Heart left ventricle (tissue), 13 donors: ENCODE measurements around the gene SIT1.

Source experiments
- POLR2A ChIP-seq, 2 donors: fragments of 450-650 bp; IDR thresholded peaks; one replicate each; pipeline ENCODE4 v1.6.1; 2017; ENCODE audit warnings: antibody characterized with exemption in 2 of 2, mild to moderate bottlenecking in 2 of 2, moderate library complexity in 2 of 2
- TF ChIP-seq, protein P1 (sequence below), 12 donors: fragments of 200-600 bp; sonication (generic) in 4 of 12; IDR thresholded peaks; one replicate each; pipeline versions ENCODE4 v1.5.0 to v1.8.0; 2018 to 2022; ENCODE audit warnings: antibody characterized with exemption in 12 of 12, mild to moderate bottlenecking in 5 of 12
- donor health status: ischemic (EF 13 %, LVEDD 7.1; RV severe dilation, severe dysfunction).
- donor health status: DM: no; HTN: yes; CAD: no.
- donor health status: DM: no; HTN: no; CAD: no.
- donor health status: ischemic (EF 25% LVEDD 6.9; RV normal size, moderate dysfunction).
- donor health status: ischemic (EF 25% LVEDD 5.7; RV mildly dilated, moderate dysfunction).
- donor health status: ischemic (EF 35%, LVEDD 5.7; RV mildly dilated, moderate dysfunction).
- donor health status: nonischemic (EF 11% LVEDD 7.7; RV severe dilation, severe dysfunction).
- donor health status: DM: yes; HTN: yes; CAD: no.
- donor health status: PGD.
- donor health status: ischemic (EF 29% LVEDD 5.4; RV normal size, mild dysfunction).
- donor health status: nonischemic (EF 23%, LVEDD 6.1; RV moderate dilation, normal function).

GRCh38 chr9:35686222-35687203 is 35.8 kb upstream of the SIT1 start:
- TF ChIP-seq, protein P1, sequence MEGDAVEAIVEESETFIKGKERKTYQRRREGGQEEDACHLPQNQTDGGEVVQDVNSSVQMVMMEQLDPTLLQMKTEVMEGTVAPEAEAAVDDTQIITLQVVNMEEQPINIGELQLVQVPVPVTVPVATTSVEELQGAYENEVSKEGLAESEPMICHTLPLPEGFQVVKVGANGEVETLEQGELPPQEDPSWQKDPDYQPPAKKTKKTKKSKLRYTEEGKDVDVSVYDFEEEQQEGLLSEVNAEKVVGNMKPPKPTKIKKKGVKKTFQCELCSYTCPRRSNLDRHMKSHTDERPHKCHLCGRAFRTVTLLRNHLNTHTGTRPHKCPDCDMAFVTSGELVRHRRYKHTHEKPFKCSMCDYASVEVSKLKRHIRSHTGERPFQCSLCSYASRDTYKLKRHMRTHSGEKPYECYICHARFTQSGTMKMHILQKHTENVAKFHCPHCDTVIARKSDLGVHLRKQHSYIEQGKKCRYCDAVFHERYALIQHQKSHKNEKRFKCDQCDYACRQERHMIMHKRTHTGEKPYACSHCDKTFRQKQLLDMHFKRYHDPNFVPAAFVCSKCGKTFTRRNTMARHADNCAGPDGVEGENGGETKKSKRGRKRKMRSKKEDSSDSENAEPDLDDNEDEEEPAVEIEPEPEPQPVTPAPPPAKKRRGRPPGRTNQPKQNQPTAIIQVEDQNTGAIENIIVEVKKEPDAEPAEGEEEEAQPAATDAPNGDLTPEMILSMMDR (IDR thresholded peaks at IDR 0.05) = no peak
- no peak for TF ChIP-seq POLR2A (IDR thresholded peaks at IDR 0.05)
